ENCODE measurements around the gene TLR3. TPM values are rescaled to one million over a fixed set of nuclear protein-coding genes. Genes with fewer than 3 reads are reported as not detected.

The TLR3 gene
- total and polyA plus RNA-seq, 2 of the 8 experiments (the other 6 are each of a cell fraction or from before 2014, with no cell fraction given) = 1.00 to 2.6 TPM

DNA sequence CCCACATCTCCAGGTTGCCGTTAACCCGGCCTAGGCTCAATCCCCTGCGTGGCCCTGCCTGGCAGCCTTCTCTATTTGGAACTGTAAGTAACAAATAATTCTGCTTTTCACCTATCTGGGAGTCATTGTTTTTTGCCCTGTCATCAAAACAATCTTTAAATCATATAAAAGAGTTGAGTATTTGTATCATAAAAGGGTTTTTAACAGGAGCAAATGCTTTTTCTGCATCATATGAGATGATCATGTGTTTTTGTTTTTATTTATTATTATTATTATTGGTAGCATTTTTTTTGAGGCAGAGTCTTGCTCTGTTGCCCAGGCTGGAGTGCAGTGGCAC lies 10.0 kb upstream of the TLR3 start:
- no peak overlapping the region for H3K4me2 ChIP-seq (ENCODE audit: insufficient read depth in 1 of 2, low read depth in 2 of 2, low read length in 2 of 2)
- no peak overlapping the region for H3K18ac ChIP-seq (ENCODE audit: extremely low read depth, low read length)
- 0 out of 2 replicates have a peak overlapping the region, but pooled peaks have one; percentile 29 for H2BK15ac ChIP-seq (ENCODE audit: low read length)
- H2BK12ac ChIP-seq (ENCODE audit: low read depth, low read length) = no peak overlapping the region
- H3K27ac ChIP-seq (ENCODE audit: low read depth, low read length) = no peak overlapping the region
- H3K9me3 ChIP-seq (ENCODE audit: insufficient read depth in 2 of 2, low read depth in 1 of 2, low read length in 1 of 2) = 0 out of 4 replicates have a peak, but pooled peaks cover 0 to 4% of the 10 kb centered on the region in 2 experiments
- no peak overlapping the region for H2AK5ac ChIP-seq (ENCODE audit: low read depth, low read length)
- H3K36me3 ChIP-seq (ENCODE audit: control insufficient read depth in 2 of 4, insufficient read depth in 4 of 4, low read length in 3 of 4) = no peaks in the 10 kb centered on the region
- H4K20me1 ChIP-seq (replicated peaks in 1 of 2; ENCODE audit: control insufficient read depth in 1 of 2, insufficient read depth in 2 of 2, low read length in 2 of 2) = no peaks in the 10 kb centered on the region
- no peak overlapping the region for H4K5ac ChIP-seq (ENCODE audit: insufficient read length, low read depth, low read length)
- no peak overlapping the region for H4K91ac ChIP-seq (replicated peaks; ENCODE audit: insufficient read length, low read length)
- no peak overlapping the region for H3K56ac ChIP-seq (replicated peaks; ENCODE audit: insufficient read length, low read depth, low read length)
- no peaks in the 10 kb centered on the region for H3K79me1 ChIP-seq (ENCODE audit: low read depth, low read length)
- H3K14ac ChIP-seq (ENCODE audit: insufficient read length) = no peak overlapping the region
- no peaks in the 10 kb centered on the region for H3K79me2 ChIP-seq (ENCODE audit: control insufficient read depth in 1 of 2, insufficient read depth in 2 of 2, low read length in 2 of 2)
- H2AFZ ChIP-seq (ENCODE audit: low read length) = no peak overlapping the region
- H3K4me3 ChIP-seq (ENCODE audit: extremely low read depth in 1 of 4, insufficient read depth in 2 of 4, low read depth in 3 of 4, low read length in 4 of 4) = no peak overlapping the region
- POLR2A ChIA-PET (ENCODE audit: partially characterized antibody) = no interaction called here
- no peak for TF ChIP-seq KDM1A (IDR thresholded peaks at IDR 0.05; ENCODE audit: borderline replicate concordance, low read length)
- TF ChIP-seq SAP30 (IDR thresholded peaks at IDR 0.05; ENCODE audit: insufficient read depth, insufficient replicate concordance, low read length) = no peak
- no peak for TF ChIP-seq POLR2A (IDR thresholded peaks at IDR 0.05; ENCODE audit: control extremely low read depth in 1 of 2, low read depth in 2 of 2, low read length in 2 of 2)
- TF ChIP-seq HDAC2 (IDR thresholded peaks at IDR 0.05; ENCODE audit: borderline replicate concordance in 1 of 2, low read depth in 2 of 2, low read length in 2 of 2) = no peak
- no peak for TF ChIP-seq BRCA1 (IDR thresholded peaks at IDR 0.05; ENCODE audit: low read depth, low read length)
- TF ChIP-seq TCF12 (IDR thresholded peaks at IDR 0.05; ENCODE audit: low read depth, low read length) = no peak
- no peaks in the 10 kb centered on the region for H3K23me2 ChIP-seq (ENCODE audit: low read depth, low read length)
- H4K8ac ChIP-seq (ENCODE audit: extremely low read depth, insufficient read depth, low read length) = no peak overlapping the region
- no peak overlapping the region for H3K23ac ChIP-seq (ENCODE audit: insufficient read length)
- CTCF ChIA-PET (ENCODE audit: partially characterized antibody) = interaction anchor here (1.2 to 1.7 kb wide), 2 partner anchors 9 to 12 kb away, joined by 3 to 5 read pairs; no protein-coding TSS in a partner anchor
- no peaks in the 10 kb centered on the region for H3K27me3 ChIP-seq (replicated peaks in 1 of 4; ENCODE audit: control insufficient read depth in 3 of 4, extremely low read depth in 1 of 4, insufficient read depth in 3 of 4, low read length in 3 of 4)
- H3K9ac ChIP-seq (replicated peaks in 1 of 4; ENCODE audit: extremely low read depth in 1 of 4, low read depth in 3 of 4, low read length in 3 of 4) = no peak overlapping the region
- no peak overlapping the region for H2BK120ac ChIP-seq (replicated peaks; ENCODE audit: low read depth, low read length)
- H3K4me1 ChIP-seq (replicated peaks in 1 of 4; ENCODE audit: control insufficient read depth in 3 of 4, insufficient read depth in 4 of 4, low read length in 3 of 4) = no peaks in the 10 kb centered on the region
- no peak for DNase-seq (ENCODE audit: low read depth in 1 of 2, low spot score in 2 of 2)
- H2BK5ac ChIP-seq (ENCODE audit: low read depth, low read length) = no peak overlapping the region
- 97% methylated on average over 3 of the region's 3 CpGs; no CpG with 5 or more reads in 1 of the 2 experiments for WGBS, 2 experiments (ENCODE audit: extremely low coverage in 1 of 2, insufficient coverage in 1 of 2, insufficient read length in 1 of 2, insufficient replicate concordance in 2 of 2, low coverage in 1 of 2, low lambda C conversion rate in 2 of 2, missing lambda C conversion rate in 1 of 2)
- FAIRE-seq = no peak
- H2BK20ac ChIP-seq (ENCODE audit: low read length) = no peak overlapping the region
- no peak overlapping the region for H3K4ac ChIP-seq (replicated peaks; ENCODE audit: insufficient read length, low read depth, low read length)
